Activated CD8-positive, alpha-beta T cell treated with anti-CD3 and anti-CD28 coated beads for 36 hours (primary cell): ENCODE measurements around the gene LRRC25. TPM values are rescaled to one million over a fixed set of nuclear protein-coding genes. Genes with fewer than 3 reads are reported as not detected.

Experiments
- ATAC-seq: fragments of 200-7000 bp; cut with Tn5 transposase; one replicate; pipeline ENCODE4 v1.10.0; 2021; ENCODE audit warnings: mild to moderate bottlenecking, moderate library complexity
- CTCF ChIA-PET: fragments of 350-600 bp; sonication (Branson Sonifier 250); formaldehyde crosslinking; loops from one replicate; lab custom pipeline; 2021; ENCODE audit warnings: antibody characterized with exemption; lab: Charles Lee
- POLR2A ChIA-PET: fragments of 350-600 bp; sonication (Branson Sonifier 250); formaldehyde crosslinking; loops from one replicate; lab custom pipeline; 2021; ENCODE audit warnings: antibody characterized with exemption; lab: Charles Lee
- DNase-seq: peaks from one replicate; pipeline ENCODE4 v3.0.0-alpha.2; 2020
- H3K27ac Mint-ChIP-seq: one replicate; pipeline ENCODE4 v1.8.0; 2021; ENCODE audit warnings: mild to moderate bottlenecking, mixed read lengths
- H3K27me3 Mint-ChIP-seq: one replicate; pipeline ENCODE4 v1.8.0; 2021; ENCODE audit warnings: mixed read lengths
- H3K36me3 Mint-ChIP-seq: one replicate; pipeline ENCODE4 v1.8.0; 2021; ENCODE audit warnings: low read depth, mixed read lengths
- H3K4me1 Mint-ChIP-seq: one replicate; pipeline ENCODE4 v1.8.0; 2021; ENCODE audit warnings: low read depth, mixed read lengths
- H3K4me3 Mint-ChIP-seq: one replicate; pipeline ENCODE4 v1.8.0; 2021; ENCODE audit warnings: mild to moderate bottlenecking, moderate library complexity, mixed read lengths
- H3K9me3 Mint-ChIP-seq: one replicate; pipeline ENCODE4 v1.8.0; 2021; ENCODE audit warnings: mixed read lengths
- intact Hi-C: fragments of 100-400 bp; cut with micrococcal nuclease; formaldehyde crosslinking; loops from one replicate; pipeline ENCODE4 v1.10.0; 2022
- total RNA-seq, 2 experiments: library from RNA; stranded (reverse); gene quantifications; one replicate each; pipeline ENCODE4 v1.2.3, GENCODE V29; 2021
- TF ChIP-seq, protein P1 (sequence below): fragments of 200-600 bp; IDR thresholded peaks from one replicate; pipeline ENCODE4 v1.8.0; 2022; ENCODE audit warnings: antibody characterized with exemption, mild to moderate bottlenecking

LRRC25 gene
- total RNA-seq, 2 experiments from 2014 or later, result not detected

GRCh38 chr19:18441804-18442788 is 44.7 kb upstream of the LRRC25 start:
- Mint-ChIP-seq H3K27me3 (no peaks in the 10 kb centered on the region), H3K36me3 (peaks cover 8% of the 10 kb centered on the region), H3K9me3 (peaks cover 3% of the 10 kb centered on the region), H3K4me1 (peaks cover 24% of the 10 kb centered on the region), H3K4me3 (no peak overlapping the region), H3K27ac (peak overlapping the region; percentile 86)
- ChIA-PET POLR2A (interaction anchor here (1.3 to 1.5 kb wide), 3 partner anchors 9 to 13 kb away, joined by 3 to 6 read pairs (median 4); no protein-coding TSS in a partner anchor), CTCF (interaction anchor here (0.7 to 1.4 kb wide), 3 partner anchors 9 to 78 kb away, joined by 3 to 4 read pairs (median 4); no protein-coding TSS in a partner anchor)
- peak; percentile 48 for DNase-seq
- intact Hi-C loops, result no loop called here
- TF ChIP-seq, protein P1, sequence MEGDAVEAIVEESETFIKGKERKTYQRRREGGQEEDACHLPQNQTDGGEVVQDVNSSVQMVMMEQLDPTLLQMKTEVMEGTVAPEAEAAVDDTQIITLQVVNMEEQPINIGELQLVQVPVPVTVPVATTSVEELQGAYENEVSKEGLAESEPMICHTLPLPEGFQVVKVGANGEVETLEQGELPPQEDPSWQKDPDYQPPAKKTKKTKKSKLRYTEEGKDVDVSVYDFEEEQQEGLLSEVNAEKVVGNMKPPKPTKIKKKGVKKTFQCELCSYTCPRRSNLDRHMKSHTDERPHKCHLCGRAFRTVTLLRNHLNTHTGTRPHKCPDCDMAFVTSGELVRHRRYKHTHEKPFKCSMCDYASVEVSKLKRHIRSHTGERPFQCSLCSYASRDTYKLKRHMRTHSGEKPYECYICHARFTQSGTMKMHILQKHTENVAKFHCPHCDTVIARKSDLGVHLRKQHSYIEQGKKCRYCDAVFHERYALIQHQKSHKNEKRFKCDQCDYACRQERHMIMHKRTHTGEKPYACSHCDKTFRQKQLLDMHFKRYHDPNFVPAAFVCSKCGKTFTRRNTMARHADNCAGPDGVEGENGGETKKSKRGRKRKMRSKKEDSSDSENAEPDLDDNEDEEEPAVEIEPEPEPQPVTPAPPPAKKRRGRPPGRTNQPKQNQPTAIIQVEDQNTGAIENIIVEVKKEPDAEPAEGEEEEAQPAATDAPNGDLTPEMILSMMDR, result no peak
- ATAC-seq, result no peak

- Mint-ChIP-seq H3K36me3 (peaks cover 13% of the 10 kb centered on the region), H3K4me3 (no peak overlapping the region), H3K9me3 (peaks cover 3% of the 10 kb centered on the region), H3K27me3 (no peaks in the 10 kb centered on the region), H3K4me1 (peaks cover 28% of the 10 kb centered on the region), H3K27ac (peak overlapping the region; percentile 49)
- ChIA-PET POLR2A (interaction anchor here (0.9 to 1.5 kb wide), 8 partner anchors 10 to 160 kb away, joined by 3 to 6 read pairs (median 3); partner anchors contain the start of gene SSBP4), CTCF (interaction anchor here (0.9 to 3.4 kb wide), 4 partner anchors 9 to 400 kb away, joined by 3 to 23 read pairs (median 4); no protein-coding TSS in a partner anchor)
- ATAC-seq, result no peak
- intact Hi-C loops, result no loop called here
- TF ChIP-seq, protein P1, result no peak
- DNase-seq, result no peak
These were observed 43.7 kb upstream of the LRRC25 start for GRCh38 chr19:18440936-18441803.

GRCh38 chr19:18440415-18440877 is 43.0 kb upstream of the LRRC25 start:
- intact Hi-C loops, result no loop called here
- H3K4me1 Mint-ChIP-seq, result peaks cover 28% of the 10 kb centered on the region
- DNase-seq, result peak; percentile 63
- CTCF ChIA-PET, result interaction anchor here (0.9 to 3.4 kb wide), 4 partner anchors 10 to 401 kb away, joined by 3 to 23 read pairs (median 4); no protein-coding TSS in a partner anchor
- no peak for ATAC-seq
- H3K27ac Mint-ChIP-seq, result peak overlapping the region; percentile 16
- TF ChIP-seq, protein P1, result peak; percentile 31
- POLR2A ChIA-PET, result interaction anchor here (0.9 to 1.5 kb wide), 10 partner anchors 10 to 404 kb away, joined by 3 to 6 read pairs (median 3); partner anchors contain the start of gene SSBP4
- peaks cover 3% of the 10 kb centered on the region for H3K9me3 Mint-ChIP-seq
- no peaks in the 10 kb centered on the region for H3K27me3 Mint-ChIP-seq
- H3K4me3 Mint-ChIP-seq, result no peak overlapping the region
- H3K36me3 Mint-ChIP-seq, result peaks cover 16% of the 10 kb centered on the region

DNA sequence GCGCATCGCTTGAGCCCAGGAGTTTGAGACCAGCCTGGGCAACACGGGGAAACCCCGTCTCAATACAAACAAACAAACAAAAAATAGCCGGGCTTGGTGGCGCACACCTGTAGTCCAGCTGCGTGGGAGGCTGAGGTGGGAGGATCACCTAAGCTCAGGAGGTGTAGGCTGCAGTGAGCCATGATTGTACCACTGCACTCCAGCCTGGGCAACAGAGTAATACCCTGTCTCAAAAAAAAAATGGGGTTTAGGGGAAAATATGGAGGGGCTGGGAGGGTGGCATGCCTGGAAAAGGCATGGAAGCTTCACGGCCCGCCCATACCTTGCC is 42.5 kb upstream of the LRRC25 start:
- Mint-ChIP-seq H3K27ac (no peak overlapping the region), H3K27me3 (no peaks in the 10 kb centered on the region), H3K36me3 (peaks cover 16% of the 10 kb centered on the region), H3K4me1 (peaks cover 28% of the 10 kb centered on the region), H3K9me3 (peaks cover 3% of the 10 kb centered on the region), H3K4me3 (no peak overlapping the region)
- intact Hi-C loops, result no loop called here
- ChIA-PET POLR2A (interaction anchor here (0.8 to 1.5 kb wide), 6 partner anchors 19 to 405 kb away, joined by 3 read pairs; partner anchors contain the start of gene KXD1), CTCF (interaction anchor here (0.9 to 3.4 kb wide), 4 partner anchors 11 to 402 kb away, joined by 3 to 23 read pairs (median 3); no protein-coding TSS in a partner anchor)
- TF ChIP-seq, protein P1, result no peak
- DNase-seq (no peak), ATAC-seq (no peak)
